ENCODE results near the gene SCRN1. TPM values are rescaled to one million over a fixed set of nuclear protein-coding genes. Genes with fewer than 3 reads are reported as not detected.

The SCRN1 gene
- total and polyA plus RNA-seq, 2 donors (not counting 1 experiment from before 2014, with no cell fraction given): 124 to 142 TPM

DNA sequence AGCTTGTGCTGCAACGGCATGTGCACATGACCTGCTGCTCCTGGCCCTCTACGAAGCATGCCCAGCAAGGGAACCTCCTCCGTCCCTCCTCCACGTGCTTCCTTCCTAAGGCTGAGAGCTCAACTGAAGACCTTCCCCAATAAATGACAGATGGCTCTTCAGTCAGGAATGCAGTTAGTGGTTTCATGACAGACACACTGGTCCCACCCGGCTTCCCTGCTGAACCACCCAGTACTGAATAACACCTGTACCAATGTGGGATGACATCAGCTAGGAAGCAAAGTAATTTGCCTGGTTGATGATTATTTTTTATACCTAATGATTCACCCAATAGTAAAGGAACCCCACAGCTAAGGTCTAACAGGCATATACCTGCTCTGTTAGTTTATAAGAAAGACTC, 69.1 kb downstream of the SCRN1 start:
- H3K27me3 ChIP-seq (ENCODE audit: control insufficient read depth, insufficient read depth, low read length): no peaks in the 10 kb centered on the region
- H3K4me1 ChIP-seq (ENCODE audit: control insufficient read depth, extremely low read depth, insufficient read depth, low read length): no peaks in the 10 kb centered on the region
- peaks cover 5% of the 10 kb centered on the region for H3K36me3 ChIP-seq (ENCODE audit: control insufficient read depth, insufficient read depth, low read length)
- H2AFZ ChIP-seq (ENCODE audit: low read length): no peak overlapping the region
- no peaks in the 10 kb centered on the region for H3K79me2 ChIP-seq (ENCODE audit: control insufficient read depth, insufficient read depth, low read length)
- H3K9ac ChIP-seq (ENCODE audit: insufficient read depth, low read length): no peak overlapping the region
- H4K20me1 ChIP-seq (ENCODE audit: control insufficient read depth, extremely low read depth, insufficient read depth, low read length): no peaks in the 10 kb centered on the region
- no peak overlapping the region for H3K4me3 ChIP-seq (replicated peaks in 1 of 4; ENCODE audit: control extremely low read depth in 1 of 4, insufficient read depth in 1 of 4, low read depth in 3 of 4, low read length in 4 of 4)
- no peak for DNase-seq (ENCODE audit: low read depth in 2 of 2)
- no peak overlapping the region for H3K27ac ChIP-seq (ENCODE audit: insufficient read depth, low read length)
- H3K4me2 ChIP-seq (ENCODE audit: extremely low read depth, insufficient read depth, low read length): no peak overlapping the region
- H3K9me3 ChIP-seq (ENCODE audit: control insufficient read depth, insufficient read depth, low read depth, low read length): no peaks in the 10 kb centered on the region
- TF ChIP-seq, protein P1, sequence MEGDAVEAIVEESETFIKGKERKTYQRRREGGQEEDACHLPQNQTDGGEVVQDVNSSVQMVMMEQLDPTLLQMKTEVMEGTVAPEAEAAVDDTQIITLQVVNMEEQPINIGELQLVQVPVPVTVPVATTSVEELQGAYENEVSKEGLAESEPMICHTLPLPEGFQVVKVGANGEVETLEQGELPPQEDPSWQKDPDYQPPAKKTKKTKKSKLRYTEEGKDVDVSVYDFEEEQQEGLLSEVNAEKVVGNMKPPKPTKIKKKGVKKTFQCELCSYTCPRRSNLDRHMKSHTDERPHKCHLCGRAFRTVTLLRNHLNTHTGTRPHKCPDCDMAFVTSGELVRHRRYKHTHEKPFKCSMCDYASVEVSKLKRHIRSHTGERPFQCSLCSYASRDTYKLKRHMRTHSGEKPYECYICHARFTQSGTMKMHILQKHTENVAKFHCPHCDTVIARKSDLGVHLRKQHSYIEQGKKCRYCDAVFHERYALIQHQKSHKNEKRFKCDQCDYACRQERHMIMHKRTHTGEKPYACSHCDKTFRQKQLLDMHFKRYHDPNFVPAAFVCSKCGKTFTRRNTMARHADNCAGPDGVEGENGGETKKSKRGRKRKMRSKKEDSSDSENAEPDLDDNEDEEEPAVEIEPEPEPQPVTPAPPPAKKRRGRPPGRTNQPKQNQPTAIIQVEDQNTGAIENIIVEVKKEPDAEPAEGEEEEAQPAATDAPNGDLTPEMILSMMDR (conservative IDR thresholded peaks at IDR 0.05 in 1 of 2, IDR thresholded peaks at IDR 0.05 in 1 of 2; ENCODE audit: low read depth in 1 of 2, low read length in 2 of 2): no peak
- no peak for TF ChIP-seq EZH2 (IDR thresholded peaks at IDR 0.05; ENCODE audit: low read length, missing control alignments)

DNA sequence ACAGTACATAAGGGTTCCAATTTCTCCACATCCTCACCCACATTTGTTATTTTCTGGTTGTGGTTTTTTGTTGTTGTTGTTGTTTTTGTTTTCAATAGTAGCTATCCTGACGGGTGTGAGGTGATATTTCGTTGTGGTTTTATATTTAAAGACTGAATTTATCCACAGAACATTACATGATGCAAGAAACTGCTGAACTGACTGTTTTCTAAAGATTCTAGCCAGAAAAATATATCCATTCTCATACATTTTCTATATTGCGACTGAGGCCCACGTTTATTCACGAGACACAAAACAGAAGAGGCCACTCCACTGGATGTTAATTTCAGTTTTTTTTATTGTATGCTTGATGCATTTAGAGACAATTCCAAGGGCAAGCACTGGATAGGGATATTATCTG, 69.8 kb downstream of the SCRN1 start:
- Histone ChIP-seq H3K4me3 (replicated peaks in 1 of 4; ENCODE audit: control extremely low read depth in 1 of 4, insufficient read depth in 1 of 4, low read depth in 3 of 4, low read length in 4 of 4) (no peak overlapping the region), H3K4me1 (ENCODE audit: control insufficient read depth, extremely low read depth, insufficient read depth, low read length) (no peaks in the 10 kb centered on the region), H3K36me3 (ENCODE audit: control insufficient read depth, insufficient read depth, low read length) (peaks cover 5% of the 10 kb centered on the region), H4K20me1 (ENCODE audit: control insufficient read depth, extremely low read depth, insufficient read depth, low read length) (no peaks in the 10 kb centered on the region), H3K4me2 (ENCODE audit: extremely low read depth, insufficient read depth, low read length) (no peak overlapping the region), H3K79me2 (ENCODE audit: control insufficient read depth, insufficient read depth, low read length) (no peaks in the 10 kb centered on the region), H3K27me3 (ENCODE audit: control insufficient read depth, insufficient read depth, low read length) (no peaks in the 10 kb centered on the region), H3K27ac (ENCODE audit: insufficient read depth, low read length) (no peak overlapping the region), H3K9ac (ENCODE audit: insufficient read depth, low read length) (no peak overlapping the region), H2AFZ (ENCODE audit: low read length) (no peak overlapping the region), H3K9me3 (ENCODE audit: control insufficient read depth, insufficient read depth, low read depth, low read length) (no peaks in the 10 kb centered on the region)
- TF ChIP-seq, protein P1 (conservative IDR thresholded peaks at IDR 0.05 in 1 of 2, IDR thresholded peaks at IDR 0.05 in 1 of 2; ENCODE audit: low read depth in 1 of 2, low read length in 2 of 2): no peak
- TF ChIP-seq EZH2 (IDR thresholded peaks at IDR 0.05; ENCODE audit: low read length, missing control alignments): no peak
- DNase-seq (ENCODE audit: low read depth in 2 of 2): no peak

DNA sequence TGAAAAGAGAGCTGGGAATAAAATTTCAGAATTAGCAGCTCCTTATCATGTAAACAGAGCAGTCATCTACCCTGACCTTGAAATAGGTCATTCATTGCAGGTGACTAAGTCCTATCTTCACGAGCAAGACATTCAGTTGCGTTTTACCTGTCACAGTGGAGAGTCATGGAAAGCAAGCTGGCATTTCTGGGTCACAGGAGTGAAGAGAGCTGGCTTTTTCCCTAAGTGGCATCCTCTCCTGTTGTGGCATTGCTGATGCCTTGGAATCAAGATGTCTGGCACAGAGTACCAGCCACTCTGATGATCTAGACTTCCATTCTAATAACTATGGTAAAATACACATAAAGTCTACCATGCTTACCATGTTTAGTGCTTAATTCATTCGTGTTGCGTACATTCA, 70.8 kb downstream of the SCRN1 start:
- H3K9ac ChIP-seq (ENCODE audit: insufficient read depth, low read length): no peak overlapping the region
- no peak for DNase-seq (ENCODE audit: low read depth in 2 of 2)
- H4K20me1 ChIP-seq (ENCODE audit: control insufficient read depth, extremely low read depth, insufficient read depth, low read length): no peaks in the 10 kb centered on the region
- H2AFZ ChIP-seq (ENCODE audit: low read length): no peak overlapping the region
- no peak overlapping the region for H3K4me3 ChIP-seq (replicated peaks in 1 of 4; ENCODE audit: control extremely low read depth in 1 of 4, insufficient read depth in 1 of 4, low read depth in 3 of 4, low read length in 4 of 4)
- TF ChIP-seq EZH2 (IDR thresholded peaks at IDR 0.05; ENCODE audit: low read length, missing control alignments): no peak
- TF ChIP-seq, protein P1 (conservative IDR thresholded peaks at IDR 0.05 in 1 of 2, IDR thresholded peaks at IDR 0.05 in 1 of 2; ENCODE audit: low read depth in 1 of 2, low read length in 2 of 2): no peak
- no peaks in the 10 kb centered on the region for H3K9me3 ChIP-seq (ENCODE audit: control insufficient read depth, insufficient read depth, low read depth, low read length)
- no peak overlapping the region for H3K4me2 ChIP-seq (ENCODE audit: extremely low read depth, insufficient read depth, low read length)
- peaks cover 4% of the 10 kb centered on the region for H3K36me3 ChIP-seq (ENCODE audit: control insufficient read depth, insufficient read depth, low read length)
- no peaks in the 10 kb centered on the region for H3K27me3 ChIP-seq (ENCODE audit: control insufficient read depth, insufficient read depth, low read length)
- no peaks in the 10 kb centered on the region for H3K4me1 ChIP-seq (ENCODE audit: control insufficient read depth, extremely low read depth, insufficient read depth, low read length)
- H3K79me2 ChIP-seq (ENCODE audit: control insufficient read depth, insufficient read depth, low read length): no peaks in the 10 kb centered on the region
- H3K27ac ChIP-seq (ENCODE audit: insufficient read depth, low read length): no peak overlapping the region

All from fibroblast of lung (primary cell).